ENCODE results near the gene TUSC2.

GRCh38 chr3:50318163-50318562 is 9.9 kb downstream of the TUSC2 start:
- TF ChIP-seq CTCF (IDR thresholded peaks at IDR 0.05) (no peak), ZFX (IDR thresholded peaks at IDR 0.05; ENCODE audit: borderline replicate concordance) (no peak)
